ENCODE data around the gene USP15. TPM values are rescaled to one million over a fixed set of nuclear protein-coding genes. Genes with fewer than 3 reads are reported as not detected.

Gene USP15
- total RNA-seq, 1 donor from 2014 or later, result 50.9 TPM

DNA sequence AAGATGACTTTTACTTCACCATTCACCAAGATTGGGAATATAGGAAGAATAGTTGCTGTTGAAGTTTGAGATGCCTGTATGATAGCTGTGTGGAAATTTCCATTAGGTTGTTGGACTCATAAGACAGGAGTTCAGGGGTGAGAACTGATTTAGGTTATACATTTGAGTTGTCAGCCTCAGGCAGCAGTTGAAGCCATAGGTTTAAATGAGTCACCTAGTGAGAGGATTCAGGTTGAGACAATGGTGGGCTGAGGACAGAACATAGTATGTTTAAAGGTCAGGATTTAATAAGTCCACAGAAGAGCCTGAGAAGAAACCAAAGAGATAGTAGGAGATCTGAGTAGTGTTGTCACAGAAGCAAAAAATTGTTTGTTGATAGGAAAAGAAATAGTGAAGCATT, 142.8 kb downstream of the USP15 start:
- Mint-ChIP-seq H3K27me3 (ENCODE audit: low read depth) (no peaks in the 10 kb centered on the region), H3K4me3 (no peak overlapping the region), H3K4me1 (no peaks in the 10 kb centered on the region), H3K9me3 (no peaks in the 10 kb centered on the region), H3K27ac (no peak overlapping the region), H3K36me3 (peaks cover 15% of the 10 kb centered on the region)
- TF ChIP-seq, protein P1, sequence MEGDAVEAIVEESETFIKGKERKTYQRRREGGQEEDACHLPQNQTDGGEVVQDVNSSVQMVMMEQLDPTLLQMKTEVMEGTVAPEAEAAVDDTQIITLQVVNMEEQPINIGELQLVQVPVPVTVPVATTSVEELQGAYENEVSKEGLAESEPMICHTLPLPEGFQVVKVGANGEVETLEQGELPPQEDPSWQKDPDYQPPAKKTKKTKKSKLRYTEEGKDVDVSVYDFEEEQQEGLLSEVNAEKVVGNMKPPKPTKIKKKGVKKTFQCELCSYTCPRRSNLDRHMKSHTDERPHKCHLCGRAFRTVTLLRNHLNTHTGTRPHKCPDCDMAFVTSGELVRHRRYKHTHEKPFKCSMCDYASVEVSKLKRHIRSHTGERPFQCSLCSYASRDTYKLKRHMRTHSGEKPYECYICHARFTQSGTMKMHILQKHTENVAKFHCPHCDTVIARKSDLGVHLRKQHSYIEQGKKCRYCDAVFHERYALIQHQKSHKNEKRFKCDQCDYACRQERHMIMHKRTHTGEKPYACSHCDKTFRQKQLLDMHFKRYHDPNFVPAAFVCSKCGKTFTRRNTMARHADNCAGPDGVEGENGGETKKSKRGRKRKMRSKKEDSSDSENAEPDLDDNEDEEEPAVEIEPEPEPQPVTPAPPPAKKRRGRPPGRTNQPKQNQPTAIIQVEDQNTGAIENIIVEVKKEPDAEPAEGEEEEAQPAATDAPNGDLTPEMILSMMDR (IDR thresholded peaks at IDR 0.05; ENCODE audit: unreplicated experiment), result no peak
- no peak for DNase-seq (ENCODE audit: low spot score in 2 of 2, unreplicated experiment in 2 of 2)

DNA sequence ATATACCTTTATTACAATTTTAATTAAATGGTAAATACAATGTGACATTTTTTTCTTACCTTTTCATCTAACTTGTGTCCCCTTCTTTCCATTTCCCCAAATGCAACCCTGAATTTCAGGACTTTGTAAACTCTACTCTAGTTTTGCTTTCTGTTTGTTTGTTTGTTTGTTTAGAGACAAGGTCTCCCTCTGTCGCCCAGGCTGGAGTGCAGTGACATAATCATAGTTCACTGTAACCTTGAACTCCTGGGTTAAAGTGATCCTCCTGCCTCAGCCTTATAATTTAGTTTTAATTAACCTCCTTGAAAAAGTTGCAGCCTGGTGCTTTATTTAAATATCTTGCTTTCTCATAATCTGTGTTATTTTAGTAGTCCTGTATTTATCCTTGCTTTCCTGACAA, 147.4 kb downstream of the USP15 start:
- TF ChIP-seq, protein P1 (IDR thresholded peaks at IDR 0.05; ENCODE audit: unreplicated experiment), result no peak
- H3K4me3 Mint-ChIP-seq, result no peak overlapping the region
- H3K9me3 Mint-ChIP-seq, result no peaks in the 10 kb centered on the region
- H3K4me1 Mint-ChIP-seq, result no peaks in the 10 kb centered on the region
- no peaks in the 10 kb centered on the region for H3K27me3 Mint-ChIP-seq (ENCODE audit: low read depth)
- no peak overlapping the region for H3K27ac Mint-ChIP-seq
- peaks cover 3% of the 10 kb centered on the region for H3K36me3 Mint-ChIP-seq
- DNase-seq (ENCODE audit: low spot score in 2 of 2, unreplicated experiment in 2 of 2), result no peak

DNA sequence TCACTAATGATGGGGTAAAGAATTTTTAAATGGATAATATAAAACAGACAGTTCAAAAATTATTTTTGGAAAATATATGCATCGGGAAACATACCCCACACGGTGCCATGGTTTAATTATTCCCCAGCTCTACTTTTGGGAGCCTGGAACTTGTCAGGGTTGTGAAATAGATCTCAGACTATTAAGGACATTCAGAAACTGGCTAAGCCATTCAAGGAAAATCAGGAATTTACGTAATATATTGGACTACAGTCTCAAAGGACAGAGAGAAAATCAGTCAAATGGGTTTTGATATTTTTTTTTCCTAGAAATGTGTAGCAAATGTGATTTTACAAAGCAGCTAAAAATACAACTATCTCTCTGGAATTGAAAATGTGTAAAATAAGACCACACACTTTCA, 148.9 kb downstream of the USP15 start:
- no peak overlapping the region for H3K27ac Mint-ChIP-seq
- no peaks in the 10 kb centered on the region for H3K27me3 Mint-ChIP-seq (ENCODE audit: low read depth)
- H3K4me3 Mint-ChIP-seq, result no peak overlapping the region
- no peak for DNase-seq (ENCODE audit: low spot score in 2 of 2, unreplicated experiment in 2 of 2)
- no peaks in the 10 kb centered on the region for H3K4me1 Mint-ChIP-seq
- peaks cover 1% of the 10 kb centered on the region for H3K36me3 Mint-ChIP-seq
- TF ChIP-seq, protein P1 (IDR thresholded peaks at IDR 0.05; ENCODE audit: unreplicated experiment), result no peak
- H3K9me3 Mint-ChIP-seq, result no peaks in the 10 kb centered on the region

DNA sequence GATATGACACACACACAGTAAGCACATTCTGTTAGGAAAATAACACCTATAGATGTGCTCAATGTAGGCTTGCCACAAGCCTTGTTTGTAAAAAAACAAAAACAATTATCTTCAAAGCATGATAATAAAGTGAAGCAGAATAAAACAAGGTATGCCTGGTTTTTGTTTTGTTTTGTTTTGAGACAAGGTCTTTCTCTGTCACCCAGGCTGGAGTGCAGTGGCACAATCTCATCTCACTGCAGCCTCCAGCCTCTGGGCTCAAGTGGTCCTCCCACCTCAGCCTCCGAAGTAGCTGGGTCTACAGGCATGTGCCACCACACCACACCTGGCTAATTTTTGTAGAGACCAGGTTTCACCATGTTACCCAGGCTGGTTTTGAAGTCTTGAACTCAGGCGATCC, 154.0 kb downstream of the USP15 start:
- TF ChIP-seq, protein P1 (IDR thresholded peaks at IDR 0.05; ENCODE audit: unreplicated experiment), result no peak
- H3K27ac Mint-ChIP-seq, result no peak overlapping the region
- peaks cover 1% of the 10 kb centered on the region for H3K36me3 Mint-ChIP-seq
- no peak for DNase-seq (ENCODE audit: low spot score in 2 of 2, unreplicated experiment in 2 of 2)
- no peak overlapping the region for H3K4me3 Mint-ChIP-seq
- H3K9me3 Mint-ChIP-seq, result peaks cover 16% of the 10 kb centered on the region
- no peaks in the 10 kb centered on the region for H3K4me1 Mint-ChIP-seq
- H3K27me3 Mint-ChIP-seq (ENCODE audit: low read depth), result no peaks in the 10 kb centered on the region

DNA sequence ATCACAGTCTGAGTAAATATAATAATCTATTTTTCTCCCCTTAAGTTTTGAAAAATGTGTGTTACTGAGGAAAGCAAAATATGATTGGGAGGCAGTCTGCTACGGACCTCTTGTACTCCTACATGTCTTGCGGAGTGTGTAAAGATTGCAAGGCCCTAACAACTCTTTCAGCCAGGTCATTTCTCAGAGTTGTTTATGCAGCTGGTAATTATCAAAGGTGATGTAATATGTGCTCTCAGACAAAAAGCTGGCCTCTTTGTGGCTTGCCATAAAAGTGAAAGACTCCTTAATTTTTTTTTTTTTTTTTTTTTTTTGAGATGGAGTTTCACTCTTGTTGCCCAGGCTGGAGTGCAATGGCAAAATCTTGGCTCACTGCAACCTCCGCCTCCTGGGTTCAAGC, 165.9 kb downstream of the USP15 start:
- H3K9me3 Mint-ChIP-seq, result peaks cover 50% of the 10 kb centered on the region
- no peak overlapping the region for H3K27ac Mint-ChIP-seq
- TF ChIP-seq, protein P1 (IDR thresholded peaks at IDR 0.05; ENCODE audit: unreplicated experiment), result no peak
- H3K27me3 Mint-ChIP-seq (ENCODE audit: low read depth), result peaks cover 12% of the 10 kb centered on the region
- no peak overlapping the region for H3K4me3 Mint-ChIP-seq
- no peaks in the 10 kb centered on the region for H3K4me1 Mint-ChIP-seq
- DNase-seq (ENCODE audit: low spot score in 2 of 2, unreplicated experiment in 2 of 2), result no peak
- peaks cover 5% of the 10 kb centered on the region for H3K36me3 Mint-ChIP-seq

DNA sequence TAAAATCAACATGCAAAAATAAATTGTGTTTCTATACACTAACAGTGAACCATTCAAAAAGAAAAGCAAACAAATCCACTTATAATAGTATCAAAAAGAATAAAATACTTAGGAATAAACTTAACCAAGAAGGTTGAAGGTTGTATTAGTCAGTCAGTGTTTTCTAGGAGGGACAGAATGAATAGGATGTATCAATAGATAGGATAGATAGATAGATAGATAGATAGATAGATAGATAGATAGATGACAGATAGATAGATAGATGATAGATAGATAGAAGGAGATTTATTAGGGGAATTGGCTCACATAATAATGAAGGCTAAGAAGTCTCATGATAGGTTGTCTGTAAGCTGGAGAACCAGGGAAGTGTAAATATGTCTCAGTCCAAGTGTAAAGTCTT, 169.3 kb downstream of the USP15 start:
- no peak overlapping the region for H3K27ac Mint-ChIP-seq
- peaks cover 2% of the 10 kb centered on the region for H3K36me3 Mint-ChIP-seq
- no peak overlapping the region for H3K4me3 Mint-ChIP-seq
- TF ChIP-seq, protein P1 (IDR thresholded peaks at IDR 0.05; ENCODE audit: unreplicated experiment), result no peak
- H3K27me3 Mint-ChIP-seq (ENCODE audit: low read depth), result peaks cover 36% of the 10 kb centered on the region
- peaks cover under 1% of the 10 kb centered on the region for H3K4me1 Mint-ChIP-seq
- no peak for DNase-seq (ENCODE audit: low spot score in 2 of 2, unreplicated experiment in 2 of 2)
- peaks cover 23% of the 10 kb centered on the region for H3K9me3 Mint-ChIP-seq

Measured in mesothelial cell of epicardium (in vitro differentiated cells).